ENCODE results near the gene ABCA9.
"Not testable (repeated sequence)": the region's sequence is repeated elsewhere in the genome, so short reads cannot be mapped to it uniquely, and the experiment has no call there.

DNA sequence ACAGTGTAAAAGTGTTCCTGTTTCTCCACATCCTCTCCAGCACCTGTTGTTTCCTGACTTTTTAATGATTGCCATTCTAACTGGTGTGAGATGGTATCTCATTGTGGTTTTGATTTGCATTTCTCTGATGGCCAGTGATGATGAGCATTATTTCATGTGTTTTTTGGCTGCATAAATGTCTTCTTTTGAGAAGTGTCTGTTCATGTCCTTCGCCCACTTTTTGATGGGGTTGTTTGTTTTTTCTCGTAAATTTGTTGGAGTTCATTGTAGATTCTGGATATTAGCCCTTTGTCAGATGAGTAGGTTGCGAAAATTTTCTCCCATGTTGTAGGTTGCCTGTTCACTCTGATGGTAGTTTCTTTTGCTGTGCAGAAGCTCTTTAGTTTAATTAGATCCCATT is 61.0 kb downstream of the ABCA9 start:
- TF ChIP-seq, protein P1, sequence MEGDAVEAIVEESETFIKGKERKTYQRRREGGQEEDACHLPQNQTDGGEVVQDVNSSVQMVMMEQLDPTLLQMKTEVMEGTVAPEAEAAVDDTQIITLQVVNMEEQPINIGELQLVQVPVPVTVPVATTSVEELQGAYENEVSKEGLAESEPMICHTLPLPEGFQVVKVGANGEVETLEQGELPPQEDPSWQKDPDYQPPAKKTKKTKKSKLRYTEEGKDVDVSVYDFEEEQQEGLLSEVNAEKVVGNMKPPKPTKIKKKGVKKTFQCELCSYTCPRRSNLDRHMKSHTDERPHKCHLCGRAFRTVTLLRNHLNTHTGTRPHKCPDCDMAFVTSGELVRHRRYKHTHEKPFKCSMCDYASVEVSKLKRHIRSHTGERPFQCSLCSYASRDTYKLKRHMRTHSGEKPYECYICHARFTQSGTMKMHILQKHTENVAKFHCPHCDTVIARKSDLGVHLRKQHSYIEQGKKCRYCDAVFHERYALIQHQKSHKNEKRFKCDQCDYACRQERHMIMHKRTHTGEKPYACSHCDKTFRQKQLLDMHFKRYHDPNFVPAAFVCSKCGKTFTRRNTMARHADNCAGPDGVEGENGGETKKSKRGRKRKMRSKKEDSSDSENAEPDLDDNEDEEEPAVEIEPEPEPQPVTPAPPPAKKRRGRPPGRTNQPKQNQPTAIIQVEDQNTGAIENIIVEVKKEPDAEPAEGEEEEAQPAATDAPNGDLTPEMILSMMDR (conservative IDR thresholded peaks at IDR 0.05; ENCODE audit: low read length), result not testable (repeated sequence)
- TF ChIP-seq EZH2phosphoT487 (IDR thresholded peaks at IDR 0.05; ENCODE audit: borderline replicate concordance, low read depth, low read length), result not testable (repeated sequence)
